Measurements from ENCODE around the gene ZNF692. TPM values are rescaled to one million over a fixed set of nuclear protein-coding genes. Genes with fewer than 3 reads are reported as not detected.

ZNF692 gene
- total RNA-seq, 1 experiment from 2014 or later: 59.1 TPM

- TF ChIP-seq ZMAT4 (CRISPR knock-in tag; IDR thresholded peaks at IDR 0.05) (no peak), SMAD4 (CRISPR knock-in tag; IDR thresholded peaks at IDR 0.05) (no peak), CTCF (IDR thresholded peaks at IDR 0.05) (no peak), MXD4 (CRISPR knock-in tag; IDR thresholded peaks at IDR 0.05; ENCODE audit: borderline replicate concordance) (no peak), NFATC4 (CRISPR knock-in tag; IDR thresholded peaks at IDR 0.05) (no peak), USF1 (CRISPR knock-in tag; IDR thresholded peaks at IDR 0.05) (no peak), ZNF425 (CRISPR knock-in tag; conservative IDR thresholded peaks at IDR 0.05) (no peak)
Measured at GRCh38 chr1:248810000-248810726, 48.7 kb downstream of the ZNF692 start (continued).

GRCh38 chr1:248808876-248809275, 50.0 kb downstream of the ZNF692 start:
- ChIA-PET POLR2A (no interaction called here), CTCF (interaction anchor here (0.6 kb wide), 1 partner anchor 1504 kb away, joined by 3 read pairs; no protein-coding TSS in a partner anchor)
- Mint-ChIP-seq H3K4me3 (no peak overlapping the region), H3K27ac (no peak overlapping the region), H3K9me3 (peaks cover 19% of the 10 kb centered on the region), H3K36me3 (peaks cover 24% of the 10 kb centered on the region), H3K4me1 (no peaks in the 10 kb centered on the region), H3K27me3 (ENCODE audit: low read depth) (peaks cover 9% of the 10 kb centered on the region; the same call in 1 of the 2 replicates)
- no peak for DNase-seq (ENCODE audit: low spot score)
- no peak for ATAC-seq
- TF ChIP-seq OVOL2 (CRISPR knock-in tag; IDR thresholded peaks at IDR 0.05; ENCODE audit: borderline replicate concordance) (no peak), JAZF1 (CRISPR knock-in tag; IDR thresholded peaks at IDR 0.05) (no peak), ZNF396 (CRISPR knock-in tag; IDR thresholded peaks at IDR 0.05; ENCODE audit: borderline replicate concordance) (no peak), IRF2 (CRISPR knock-in tag; IDR thresholded peaks at IDR 0.05; ENCODE audit: borderline replicate concordance, low read depth) (no peak), ZBTB21 (CRISPR knock-in tag; IDR thresholded peaks at IDR 0.05; ENCODE audit: borderline replicate concordance) (no peak), ZSCAN18 (CRISPR knock-in tag; IDR thresholded peaks at IDR 0.05) (no peak), E2F4 (CRISPR knock-in tag; IDR thresholded peaks at IDR 0.05; ENCODE audit: borderline replicate concordance, low read depth) (no peak), GRHL2 (CRISPR knock-in tag; IDR thresholded peaks at IDR 0.05; ENCODE audit: insufficient replicate concordance, severe bottlenecking) (no peak), ETV6 (CRISPR knock-in tag; IDR thresholded peaks at IDR 0.05) (no peak), ESRRA (CRISPR knock-in tag; IDR thresholded peaks at IDR 0.05; ENCODE audit: borderline replicate concordance) (no peak), MLX (CRISPR knock-in tag; IDR thresholded peaks at IDR 0.05) (no peak), NR1H2 (CRISPR knock-in tag; IDR thresholded peaks at IDR 0.05) (no peak), STAT6 (CRISPR knock-in tag; conservative IDR thresholded peaks at IDR 0.05; ENCODE audit: low read depth) (no peak), ZNF263 (CRISPR knock-in tag; IDR thresholded peaks at IDR 0.05; ENCODE audit: low read depth) (no peak), JUN (CRISPR knock-in tag; IDR thresholded peaks at IDR 0.05) (no peak), ZMAT4 (CRISPR knock-in tag; IDR thresholded peaks at IDR 0.05) (no peak)
